ENCODE results near the gene ENO3. TPM values are rescaled to one million over a fixed set of nuclear protein-coding genes. Genes with fewer than 3 reads are reported as not detected.

Gene ENO3
- total and polyA plus RNA-seq, 10 of the 15 experiments (the other 5 are each of a cell fraction or from before 2014, with no cell fraction given): 6.8 to 28.4 (median 17.0) TPM

DNA sequence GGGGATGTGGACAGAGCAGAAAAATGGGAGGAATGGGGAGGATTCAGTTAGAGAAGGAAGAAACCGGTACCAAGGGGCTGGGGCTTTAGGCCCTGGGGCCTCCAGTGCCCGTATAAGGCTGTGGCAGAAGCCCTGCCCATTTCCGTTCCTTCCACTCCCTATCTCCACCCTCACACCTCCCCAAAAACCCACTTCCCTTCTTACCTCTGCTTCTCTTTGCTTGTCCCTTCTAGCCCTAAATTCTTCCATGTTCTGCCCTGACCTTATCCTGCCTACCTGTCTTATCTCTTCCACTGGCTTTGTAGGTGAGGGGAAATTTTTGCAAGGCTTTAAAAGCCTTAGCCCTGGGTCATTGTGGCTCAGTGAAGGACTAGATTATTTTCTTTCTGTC, 6.8 kb upstream of the ENO3 start (continued):
- TF ChIP-seq, protein P1, sequence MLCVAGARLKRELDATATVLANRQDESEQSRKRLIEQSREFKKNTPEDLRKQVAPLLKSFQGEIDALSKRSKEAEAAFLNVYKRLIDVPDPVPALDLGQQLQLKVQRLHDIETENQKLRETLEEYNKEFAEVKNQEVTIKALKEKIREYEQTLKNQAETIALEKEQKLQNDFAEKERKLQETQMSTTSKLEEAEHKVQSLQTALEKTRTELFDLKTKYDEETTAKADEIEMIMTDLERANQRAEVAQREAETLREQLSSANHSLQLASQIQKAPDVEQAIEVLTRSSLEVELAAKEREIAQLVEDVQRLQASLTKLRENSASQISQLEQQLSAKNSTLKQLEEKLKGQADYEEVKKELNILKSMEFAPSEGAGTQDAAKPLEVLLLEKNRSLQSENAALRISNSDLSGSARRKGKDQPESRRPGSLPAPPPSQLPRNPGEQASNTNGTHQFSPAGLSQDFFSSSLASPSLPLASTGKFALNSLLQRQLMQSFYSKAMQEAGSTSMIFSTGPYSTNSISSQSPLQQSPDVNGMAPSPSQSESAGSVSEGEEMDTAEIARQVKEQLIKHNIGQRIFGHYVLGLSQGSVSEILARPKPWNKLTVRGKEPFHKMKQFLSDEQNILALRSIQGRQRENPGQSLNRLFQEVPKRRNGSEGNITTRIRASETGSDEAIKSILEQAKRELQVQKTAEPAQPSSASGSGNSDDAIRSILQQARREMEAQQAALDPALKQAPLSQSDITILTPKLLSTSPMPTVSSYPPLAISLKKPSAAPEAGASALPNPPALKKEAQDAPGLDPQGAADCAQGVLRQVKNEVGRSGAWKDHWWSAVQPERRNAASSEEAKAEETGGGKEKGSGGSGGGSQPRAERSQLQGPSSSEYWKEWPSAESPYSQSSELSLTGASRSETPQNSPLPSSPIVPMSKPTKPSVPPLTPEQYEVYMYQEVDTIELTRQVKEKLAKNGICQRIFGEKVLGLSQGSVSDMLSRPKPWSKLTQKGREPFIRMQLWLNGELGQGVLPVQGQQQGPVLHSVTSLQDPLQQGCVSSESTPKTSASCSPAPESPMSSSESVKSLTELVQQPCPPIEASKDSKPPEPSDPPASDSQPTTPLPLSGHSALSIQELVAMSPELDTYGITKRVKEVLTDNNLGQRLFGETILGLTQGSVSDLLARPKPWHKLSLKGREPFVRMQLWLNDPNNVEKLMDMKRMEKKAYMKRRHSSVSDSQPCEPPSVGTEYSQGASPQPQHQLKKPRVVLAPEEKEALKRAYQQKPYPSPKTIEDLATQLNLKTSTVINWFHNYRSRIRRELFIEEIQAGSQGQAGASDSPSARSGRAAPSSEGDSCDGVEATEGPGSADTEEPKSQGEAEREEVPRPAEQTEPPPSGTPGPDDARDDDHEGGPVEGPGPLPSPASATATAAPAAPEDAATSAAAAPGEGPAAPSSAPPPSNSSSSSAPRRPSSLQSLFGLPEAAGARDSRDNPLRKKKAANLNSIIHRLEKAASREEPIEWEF (IDR thresholded peaks at IDR 0.05; ENCODE audit: insufficient replicate concordance, low read depth, low read length): no peak
- TF ChIP-seq MXI1 (IDR thresholded peaks at IDR 0.05; ENCODE audit: low read depth, low read length) (no peak), IKZF1 (conservative IDR thresholded peaks at IDR 0.05) (peak; percentile 51), BRCA1 (IDR thresholded peaks at IDR 0.05; ENCODE audit: low read depth, low read length) (no peak), FOXK2 (IDR thresholded peaks at IDR 0.05) (no peak), RB1 (IDR thresholded peaks at IDR 0.05; ENCODE audit: borderline replicate concordance) (no peak), NFYA (IDR thresholded peaks at IDR 0.05; ENCODE audit: borderline replicate concordance, low read depth, low read length) (no peak), CEBPB (IDR thresholded peaks at IDR 0.05; ENCODE audit: borderline replicate concordance in 1 of 2, low read depth in 2 of 2, low read length in 2 of 2) (no peak), ZZZ3 (IDR thresholded peaks at IDR 0.05; ENCODE audit: control insufficient read depth, insufficient read length, low read depth) (no peak), RELA (IDR thresholded peaks at IDR 0.05; ENCODE audit: borderline replicate concordance, partially characterized antibody) (no peak), SMARCA5 (IDR thresholded peaks at IDR 0.05) (no peak)
- TF ChIP-seq, protein P2, sequence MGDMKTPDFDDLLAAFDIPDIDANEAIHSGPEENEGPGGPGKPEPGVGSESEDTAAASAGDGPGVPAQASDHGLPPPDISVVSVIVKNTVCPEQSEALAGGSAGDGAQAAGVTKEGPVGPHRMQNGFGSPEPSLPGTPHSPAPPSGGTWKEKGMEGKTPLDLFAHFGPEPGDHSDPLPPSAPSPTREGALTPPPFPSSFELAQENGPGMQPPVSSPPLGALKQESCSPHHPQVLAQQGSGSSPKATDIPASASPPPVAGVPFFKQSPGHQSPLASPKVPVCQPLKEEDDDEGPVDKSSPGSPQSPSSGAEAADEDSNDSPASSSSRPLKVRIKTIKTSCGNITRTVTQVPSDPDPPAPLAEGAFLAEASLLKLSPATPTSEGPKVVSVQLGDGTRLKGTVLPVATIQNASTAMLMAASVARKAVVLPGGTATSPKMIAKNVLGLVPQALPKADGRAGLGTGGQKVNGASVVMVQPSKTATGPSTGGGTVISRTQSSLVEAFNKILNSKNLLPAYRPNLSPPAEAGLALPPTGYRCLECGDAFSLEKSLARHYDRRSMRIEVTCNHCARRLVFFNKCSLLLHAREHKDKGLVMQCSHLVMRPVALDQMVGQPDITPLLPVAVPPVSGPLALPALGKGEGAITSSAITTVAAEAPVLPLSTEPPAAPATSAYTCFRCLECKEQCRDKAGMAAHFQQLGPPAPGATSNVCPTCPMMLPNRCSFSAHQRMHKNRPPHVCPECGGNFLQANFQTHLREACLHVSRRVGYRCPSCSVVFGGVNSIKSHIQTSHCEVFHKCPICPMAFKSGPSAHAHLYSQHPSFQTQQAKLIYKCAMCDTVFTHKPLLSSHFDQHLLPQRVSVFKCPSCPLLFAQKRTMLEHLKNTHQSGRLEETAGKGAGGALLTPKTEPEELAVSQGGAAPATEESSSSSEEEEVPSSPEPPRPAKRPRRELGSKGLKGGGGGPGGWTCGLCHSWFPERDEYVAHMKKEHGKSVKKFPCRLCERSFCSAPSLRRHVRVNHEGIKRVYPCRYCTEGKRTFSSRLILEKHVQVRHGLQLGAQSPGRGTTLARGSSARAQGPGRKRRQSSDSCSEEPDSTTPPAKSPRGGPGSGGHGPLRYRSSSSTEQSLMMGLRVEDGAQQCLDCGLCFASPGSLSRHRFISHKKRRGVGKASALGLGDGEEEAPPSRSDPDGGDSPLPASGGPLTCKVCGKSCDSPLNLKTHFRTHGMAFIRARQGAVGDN (IDR thresholded peaks at IDR 0.05): no peak
- TF ChIP-seq, protein P3, sequence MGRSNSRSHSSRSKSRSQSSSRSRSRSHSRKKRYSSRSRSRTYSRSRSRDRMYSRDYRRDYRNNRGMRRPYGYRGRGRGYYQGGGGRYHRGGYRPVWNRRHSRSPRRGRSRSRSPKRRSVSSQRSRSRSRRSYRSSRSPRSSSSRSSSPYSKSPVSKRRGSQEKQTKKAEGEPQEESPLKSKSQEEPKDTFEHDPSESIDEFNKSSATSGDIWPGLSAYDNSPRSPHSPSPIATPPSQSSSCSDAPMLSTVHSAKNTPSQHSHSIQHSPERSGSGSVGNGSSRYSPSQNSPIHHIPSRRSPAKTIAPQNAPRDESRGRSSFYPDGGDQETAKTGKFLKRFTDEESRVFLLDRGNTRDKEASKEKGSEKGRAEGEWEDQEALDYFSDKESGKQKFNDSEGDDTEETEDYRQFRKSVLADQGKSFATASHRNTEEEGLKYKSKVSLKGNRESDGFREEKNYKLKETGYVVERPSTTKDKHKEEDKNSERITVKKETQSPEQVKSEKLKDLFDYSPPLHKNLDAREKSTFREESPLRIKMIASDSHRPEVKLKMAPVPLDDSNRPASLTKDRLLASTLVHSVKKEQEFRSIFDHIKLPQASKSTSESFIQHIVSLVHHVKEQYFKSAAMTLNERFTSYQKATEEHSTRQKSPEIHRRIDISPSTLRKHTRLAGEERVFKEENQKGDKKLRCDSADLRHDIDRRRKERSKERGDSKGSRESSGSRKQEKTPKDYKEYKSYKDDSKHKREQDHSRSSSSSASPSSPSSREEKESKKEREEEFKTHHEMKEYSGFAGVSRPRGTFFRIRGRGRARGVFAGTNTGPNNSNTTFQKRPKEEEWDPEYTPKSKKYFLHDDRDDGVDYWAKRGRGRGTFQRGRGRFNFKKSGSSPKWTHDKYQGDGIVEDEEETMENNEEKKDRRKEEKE (IDR thresholded peaks at IDR 0.05): no peak
- TF ChIP-seq, protein P4, sequence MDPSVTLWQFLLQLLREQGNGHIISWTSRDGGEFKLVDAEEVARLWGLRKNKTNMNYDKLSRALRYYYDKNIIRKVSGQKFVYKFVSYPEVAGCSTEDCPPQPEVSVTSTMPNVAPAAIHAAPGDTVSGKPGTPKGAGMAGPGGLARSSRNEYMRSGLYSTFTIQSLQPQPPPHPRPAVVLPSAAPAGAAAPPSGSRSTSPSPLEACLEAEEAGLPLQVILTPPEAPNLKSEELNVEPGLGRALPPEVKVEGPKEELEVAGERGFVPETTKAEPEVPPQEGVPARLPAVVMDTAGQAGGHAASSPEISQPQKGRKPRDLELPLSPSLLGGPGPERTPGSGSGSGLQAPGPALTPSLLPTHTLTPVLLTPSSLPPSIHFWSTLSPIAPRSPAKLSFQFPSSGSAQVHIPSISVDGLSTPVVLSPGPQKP (IDR thresholded peaks at IDR 0.05; ENCODE audit: low read depth, low read length): no peak
- TF ChIP-seq, protein P5, sequence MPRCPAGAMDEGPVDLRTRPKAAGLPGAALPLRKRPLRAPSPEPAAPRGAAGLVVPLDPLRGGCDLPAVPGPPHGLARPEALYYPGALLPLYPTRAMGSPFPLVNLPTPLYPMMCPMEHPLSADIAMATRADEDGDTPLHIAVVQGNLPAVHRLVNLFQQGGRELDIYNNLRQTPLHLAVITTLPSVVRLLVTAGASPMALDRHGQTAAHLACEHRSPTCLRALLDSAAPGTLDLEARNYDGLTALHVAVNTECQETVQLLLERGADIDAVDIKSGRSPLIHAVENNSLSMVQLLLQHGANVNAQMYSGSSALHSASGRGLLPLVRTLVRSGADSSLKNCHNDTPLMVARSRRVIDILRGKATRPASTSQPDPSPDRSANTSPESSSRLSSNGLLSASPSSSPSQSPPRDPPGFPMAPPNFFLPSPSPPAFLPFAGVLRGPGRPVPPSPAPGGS (IDR thresholded peaks at IDR 0.05; ENCODE audit: borderline replicate concordance, insufficient read depth, low read depth, low read length, poor library complexity, severe bottlenecking): peak; percentile 49
